B cell (primary cell): Measurements from ENCODE around the gene SERGEF.

Experiments
- CTCF ChIP-seq: fragments of 200-600 bp; IDR thresholded peaks from one replicate; pipeline ENCODE4 v1.8.0; 2022; ENCODE audit warnings: antibody characterized with exemption, mild to moderate bottlenecking
- EZH2 ChIP-seq: IDR thresholded peaks from 2 replicates; pipeline ENCODE4 v1.6.1; 2012; ENCODE audit warnings: borderline replicate concordance, low read depth, mild to moderate bottlenecking, moderate library complexity, low read length; ENCODE audit not compliant: insufficient read depth, poor library complexity, severe bottlenecking

- TF ChIP-seq EZH2 (no peak), CTCF (no peak)
These were observed 265.5 kb downstream of the SERGEF start for GRCh38 chr11:17747131-17747955.
